Stimulated activated CD8-positive, alpha-beta memory T cell treated with anti-CD3 and anti-CD28 coated beads, Interleukin-15, amount 100 ng/mL, for 4 hours (primary cell): Measurements from ENCODE around the gene FGF4.

ENCODE experiments used
- DNase-seq, 2 donors: peaks; one replicate each; pipeline ENCODE4 v3.0.0-alpha.2; 2020; ENCODE audit warnings: low read depth in 2 of 2

The FGF4 gene

DNA sequence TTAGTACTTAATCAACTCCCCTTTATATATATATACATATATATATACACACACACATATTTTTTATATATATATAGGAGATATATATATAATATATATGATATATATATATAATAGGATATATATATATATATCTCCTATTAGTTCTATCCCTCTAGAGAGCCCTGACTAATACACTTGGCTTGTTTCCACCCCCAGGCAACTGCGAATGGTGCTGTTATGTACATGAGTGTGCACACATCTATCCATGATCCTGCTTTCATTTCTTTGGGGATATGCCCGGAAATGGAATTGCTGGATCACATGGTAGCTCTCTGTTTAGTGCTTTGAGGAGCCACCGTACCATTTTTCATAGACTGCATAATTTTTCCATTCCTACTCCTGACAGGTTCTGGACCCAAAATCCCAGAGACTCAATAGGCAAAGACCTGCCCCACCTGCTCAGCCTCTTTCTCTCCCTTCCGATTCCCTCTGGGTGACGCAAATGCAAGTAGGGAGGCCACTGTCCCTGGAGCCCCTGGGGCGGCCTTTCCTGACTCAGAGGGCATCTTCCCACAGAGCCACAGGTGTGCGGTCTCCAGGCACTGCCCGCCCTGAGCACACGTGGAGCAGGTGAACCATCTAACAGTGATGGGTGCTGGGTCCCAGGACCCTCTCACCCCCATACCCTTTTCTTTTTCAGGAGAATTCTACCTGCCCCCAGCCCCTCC lies 32.1 kb upstream of the FGF4 start:
- no peak for DNase-seq

DNA sequence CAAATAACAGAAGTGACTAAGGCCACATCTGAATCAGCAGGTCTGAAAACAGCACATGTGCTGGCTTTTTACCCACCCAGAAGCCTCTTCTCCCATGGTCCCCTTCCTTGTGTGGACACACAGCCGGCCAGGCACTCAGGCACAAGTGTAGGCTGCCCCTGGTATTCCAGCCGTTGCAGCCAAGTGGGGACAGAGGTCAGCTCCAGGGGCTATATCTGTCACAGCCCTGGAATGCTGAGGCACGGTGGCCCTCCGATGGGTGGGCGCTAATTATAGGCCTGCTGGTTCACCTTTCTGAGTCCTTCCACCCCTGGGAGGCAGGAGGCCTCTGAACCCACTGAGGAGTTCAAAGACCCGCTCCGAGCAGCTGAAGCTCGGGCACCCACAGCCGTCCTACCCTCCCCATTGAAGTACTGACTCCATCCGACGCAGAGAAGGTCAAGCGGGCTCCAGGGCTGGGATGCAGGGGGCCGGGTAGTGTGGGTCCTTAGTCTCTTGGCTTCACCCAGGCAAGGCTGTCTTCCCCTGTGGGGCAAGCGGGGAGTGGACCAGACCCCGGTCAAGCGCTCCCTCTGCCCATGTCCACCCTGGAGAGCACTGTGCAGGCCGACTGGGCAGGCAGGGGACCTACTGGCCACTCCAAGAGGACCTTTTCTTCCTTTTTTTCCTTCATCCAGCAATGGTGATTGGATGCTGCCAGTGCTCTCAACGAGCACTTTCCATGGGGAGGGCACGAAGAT lies 29.8 kb upstream of the FGF4 start:
- DNase-seq: no peak

DNA sequence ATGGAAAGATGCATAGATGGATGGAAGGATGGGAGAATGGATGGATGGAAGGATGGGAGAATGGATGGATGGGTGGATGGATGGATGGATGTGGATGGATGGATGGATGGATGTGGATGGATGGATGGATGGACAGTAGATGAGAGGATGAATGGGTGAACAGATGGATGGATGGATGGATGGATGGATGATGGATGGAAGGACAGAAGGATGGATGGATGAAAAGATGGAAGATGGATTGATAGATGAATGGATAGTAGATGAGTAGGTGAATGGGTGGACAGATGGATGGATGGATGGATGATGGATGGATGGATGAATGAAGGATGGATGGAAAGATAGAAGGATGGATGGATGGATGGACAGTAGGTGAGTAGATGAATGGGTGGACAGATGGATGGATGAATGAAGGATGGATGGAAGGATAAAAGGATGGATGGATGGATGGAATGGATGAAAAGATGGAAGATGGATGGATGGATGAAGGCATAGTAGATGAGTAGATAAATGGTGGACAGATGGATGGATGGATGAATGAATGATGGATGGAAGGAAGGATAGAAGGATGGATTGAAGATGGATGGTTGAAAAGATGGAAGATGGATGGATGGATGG lies 28.6 kb upstream of the FGF4 start:
- no peak for DNase-seq

DNA sequence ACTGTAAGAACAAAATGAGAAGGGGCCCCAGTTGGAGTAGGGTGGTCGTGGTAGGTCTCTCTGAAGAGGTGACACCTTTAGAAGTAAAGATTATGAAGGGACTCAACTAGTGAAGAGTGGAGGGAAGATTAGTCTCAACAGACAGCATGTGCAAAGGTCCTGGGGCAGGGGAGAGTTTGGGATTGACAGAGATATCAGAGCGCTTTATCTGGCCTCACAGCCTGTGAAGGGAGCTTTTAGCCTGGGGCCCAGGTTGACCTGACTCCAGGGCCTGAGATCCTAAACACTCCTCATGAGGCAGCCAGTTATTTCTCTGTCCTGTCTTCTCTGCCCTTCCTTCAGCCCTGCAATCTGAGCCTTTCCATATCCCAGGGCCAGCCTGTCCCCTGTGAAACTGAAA lies 27.9 kb upstream of the FGF4 start:
- DNase-seq: no peak

DNA sequence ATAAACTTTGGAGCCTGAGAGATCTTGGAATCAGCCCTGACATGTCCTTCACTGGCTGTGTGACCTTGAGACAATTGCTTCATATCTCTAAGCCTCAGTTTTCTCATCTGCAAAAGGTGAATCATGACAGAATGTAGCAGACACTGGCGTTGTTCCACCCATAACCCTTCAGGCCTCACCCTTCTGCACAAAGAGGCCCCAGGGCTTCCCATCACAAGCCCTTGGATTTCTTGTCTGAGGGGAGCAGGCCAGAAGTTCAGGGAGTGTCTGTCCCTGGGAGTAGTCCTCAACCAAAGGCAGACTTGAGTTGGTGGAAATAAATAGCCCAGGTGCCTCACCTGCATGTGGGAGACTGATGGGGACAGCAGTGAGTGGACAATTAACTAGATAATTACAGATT lies 27.4 kb upstream of the FGF4 start:
- DNase-seq: no peak

DNA sequence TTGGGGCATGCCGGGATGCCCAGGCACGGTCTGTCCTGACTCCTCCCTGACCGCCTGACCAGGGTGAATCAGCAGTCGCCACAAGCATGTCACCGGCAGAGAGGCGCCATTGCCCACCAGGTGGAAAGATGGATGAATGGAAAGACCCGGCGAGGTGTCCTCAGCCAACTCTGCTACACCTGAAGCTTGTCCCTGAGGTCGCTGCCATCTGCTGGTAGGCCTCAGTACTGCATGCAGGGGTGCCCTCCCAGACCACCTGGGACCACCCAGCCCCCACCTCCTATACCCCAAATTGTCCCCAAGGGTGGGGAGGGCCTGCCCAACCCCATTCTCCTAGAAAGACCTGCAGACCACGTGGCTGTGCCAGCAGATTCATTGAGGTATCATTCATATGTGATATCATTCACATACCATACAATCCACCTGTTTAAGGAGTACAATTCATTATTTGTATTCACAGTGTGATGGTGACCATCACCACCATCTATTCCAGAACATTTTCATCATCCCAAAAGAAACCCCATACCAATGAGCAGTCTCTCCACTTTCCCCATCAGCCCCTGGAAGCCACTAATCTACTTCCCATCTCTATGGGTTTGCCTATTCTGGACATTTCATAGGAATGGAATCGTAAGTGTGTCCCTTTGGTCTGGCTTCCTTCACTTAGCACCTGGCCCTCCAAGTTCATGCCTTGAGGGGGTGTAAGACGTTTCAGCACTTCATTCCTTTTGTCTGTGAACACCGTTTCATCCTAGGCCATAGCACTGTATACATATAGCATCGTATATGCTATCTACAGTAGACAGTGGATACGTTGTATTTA lies 26.6 kb upstream of the FGF4 start:
- no peak for DNase-seq

DNA sequence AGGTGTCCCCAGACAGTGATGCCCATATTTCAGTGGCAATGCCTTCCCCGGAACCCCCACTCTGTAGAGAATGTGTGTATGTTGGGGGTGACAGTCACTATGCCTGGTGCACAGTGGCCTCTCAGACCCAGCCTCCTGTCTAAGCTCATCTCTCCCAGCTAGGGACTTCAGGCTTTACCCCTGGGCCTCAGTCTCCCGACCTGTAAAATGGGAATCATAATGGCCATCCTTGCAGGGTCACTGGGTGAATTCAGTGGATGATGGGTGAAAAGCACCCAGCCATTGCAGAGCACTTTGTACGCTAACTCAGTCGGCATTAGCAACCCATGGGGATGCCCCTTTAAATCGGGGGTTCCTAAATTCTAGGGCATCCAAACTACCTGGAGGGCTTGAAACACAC lies 25.1 kb upstream of the FGF4 start:
- DNase-seq: no peak

DNA sequence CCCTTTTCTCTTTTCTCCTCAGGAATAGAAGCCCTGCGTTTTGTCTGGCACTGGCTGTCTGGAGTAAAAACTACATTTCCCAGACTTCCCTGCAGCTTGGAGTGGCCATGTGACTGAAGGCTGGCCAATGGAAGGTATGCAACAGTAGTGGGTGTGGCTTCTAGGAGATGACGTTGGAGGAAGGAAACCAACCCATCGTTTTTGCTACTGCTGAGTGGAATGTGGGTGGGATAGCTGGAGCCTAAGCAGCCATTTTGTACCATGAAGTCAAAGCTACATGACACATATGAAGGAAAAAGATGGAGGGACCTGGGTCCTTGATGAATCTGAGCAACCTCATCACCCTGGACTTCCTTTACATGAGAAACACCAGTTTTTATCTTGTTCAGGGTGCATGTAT lies 24.4 kb upstream of the FGF4 start:
- no peak for DNase-seq

DNA sequence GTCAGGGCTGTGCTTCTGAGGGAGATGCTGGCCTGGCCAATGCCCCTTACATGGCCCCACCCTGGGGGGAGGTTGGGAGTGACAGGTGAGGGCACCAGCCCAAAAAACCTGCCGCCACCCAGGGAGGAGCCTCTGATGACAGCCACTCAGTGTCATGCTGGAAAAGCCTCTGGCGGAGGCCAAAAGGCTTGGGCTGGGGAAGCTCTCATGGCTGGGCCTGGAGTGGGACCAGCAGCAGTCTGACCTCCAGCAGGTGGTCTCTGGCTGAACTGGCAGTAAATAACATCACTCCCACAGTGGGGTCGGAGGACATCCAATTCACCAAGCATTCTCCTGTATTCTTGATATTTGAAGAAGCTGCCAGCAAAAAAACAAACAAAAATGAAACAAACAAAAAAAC lies 24.0 kb upstream of the FGF4 start:
- DNase-seq: no peak

DNA sequence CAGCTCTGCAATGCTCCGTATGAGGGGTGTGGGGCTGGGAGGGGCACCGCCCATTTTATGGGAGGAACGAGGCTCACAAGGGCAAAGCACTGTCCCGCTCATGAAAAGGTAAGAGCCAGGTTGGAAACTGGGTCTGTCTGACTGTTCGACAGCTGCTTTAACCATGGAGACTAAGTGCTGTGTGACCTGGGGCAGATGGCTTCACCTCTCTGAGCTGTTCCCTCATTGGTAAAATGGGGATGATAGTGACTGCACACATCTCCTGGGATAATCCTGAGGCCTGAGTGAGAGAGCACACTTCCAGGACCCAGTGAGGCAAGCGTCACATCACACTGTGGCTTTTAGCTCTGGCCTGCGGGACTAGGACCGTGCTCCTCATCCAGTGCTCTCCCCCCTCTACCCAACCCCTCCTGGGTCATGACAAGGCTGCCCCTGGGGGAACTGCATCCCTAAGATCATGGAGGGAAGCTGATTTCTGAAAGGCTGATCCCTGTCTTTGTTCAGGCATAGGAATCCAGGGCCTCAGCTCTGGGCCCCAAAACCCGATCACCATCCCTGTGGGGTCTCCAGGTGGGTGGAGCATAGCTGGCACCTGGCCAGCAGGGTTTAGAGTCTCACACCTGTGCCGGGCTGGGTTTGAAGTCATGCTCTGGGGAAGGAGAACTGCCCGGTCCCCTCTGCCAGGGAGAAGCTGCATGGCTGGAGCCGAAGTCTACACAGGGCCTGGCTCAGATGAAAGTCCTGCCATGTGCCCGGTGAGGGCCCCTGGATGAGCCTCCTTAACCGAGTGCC lies 22.8 kb upstream of the FGF4 start:
- DNase-seq: no peak

DNA sequence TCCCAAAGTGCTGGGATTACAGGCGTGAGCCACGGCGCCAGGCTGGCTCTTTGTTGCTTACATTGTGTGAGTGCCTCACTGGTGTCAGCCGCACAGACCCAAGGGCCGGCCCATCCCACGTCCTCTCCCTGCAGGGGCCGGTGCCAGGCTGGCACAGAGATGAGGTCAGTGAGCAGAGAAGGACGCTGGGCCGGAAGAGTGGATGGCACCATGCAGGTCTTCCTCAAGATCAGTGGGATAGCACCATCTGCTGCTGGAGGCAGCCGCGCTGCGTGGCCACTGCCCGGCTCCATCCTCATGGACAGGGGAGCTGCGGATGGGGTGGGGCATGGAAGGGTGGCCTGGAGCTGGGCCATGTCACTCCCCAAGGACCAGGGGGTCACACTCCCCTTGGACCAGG lies 22.0 kb upstream of the FGF4 start:
- DNase-seq: no peak

DNA sequence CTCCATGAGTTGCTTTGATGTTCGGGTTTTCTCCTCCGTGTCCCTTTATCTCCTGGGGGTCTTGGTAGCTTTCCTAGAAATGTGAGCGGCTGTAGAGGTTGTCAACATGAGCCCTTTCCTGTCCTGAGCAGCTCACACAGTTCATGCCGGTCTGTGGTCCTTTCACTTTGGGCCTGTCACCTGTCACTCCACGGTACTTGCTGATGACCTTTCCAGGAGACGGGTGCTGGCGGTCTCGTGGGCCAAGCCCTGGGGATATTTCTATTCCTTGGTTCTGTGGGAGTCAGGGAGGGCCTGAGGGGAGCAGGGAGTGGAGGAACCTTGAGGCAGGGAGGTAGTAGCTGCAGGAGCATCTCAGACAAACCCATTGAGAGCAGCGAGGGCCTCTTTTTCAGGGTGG lies 20.9 kb upstream of the FGF4 start:
- no peak for DNase-seq

DNA sequence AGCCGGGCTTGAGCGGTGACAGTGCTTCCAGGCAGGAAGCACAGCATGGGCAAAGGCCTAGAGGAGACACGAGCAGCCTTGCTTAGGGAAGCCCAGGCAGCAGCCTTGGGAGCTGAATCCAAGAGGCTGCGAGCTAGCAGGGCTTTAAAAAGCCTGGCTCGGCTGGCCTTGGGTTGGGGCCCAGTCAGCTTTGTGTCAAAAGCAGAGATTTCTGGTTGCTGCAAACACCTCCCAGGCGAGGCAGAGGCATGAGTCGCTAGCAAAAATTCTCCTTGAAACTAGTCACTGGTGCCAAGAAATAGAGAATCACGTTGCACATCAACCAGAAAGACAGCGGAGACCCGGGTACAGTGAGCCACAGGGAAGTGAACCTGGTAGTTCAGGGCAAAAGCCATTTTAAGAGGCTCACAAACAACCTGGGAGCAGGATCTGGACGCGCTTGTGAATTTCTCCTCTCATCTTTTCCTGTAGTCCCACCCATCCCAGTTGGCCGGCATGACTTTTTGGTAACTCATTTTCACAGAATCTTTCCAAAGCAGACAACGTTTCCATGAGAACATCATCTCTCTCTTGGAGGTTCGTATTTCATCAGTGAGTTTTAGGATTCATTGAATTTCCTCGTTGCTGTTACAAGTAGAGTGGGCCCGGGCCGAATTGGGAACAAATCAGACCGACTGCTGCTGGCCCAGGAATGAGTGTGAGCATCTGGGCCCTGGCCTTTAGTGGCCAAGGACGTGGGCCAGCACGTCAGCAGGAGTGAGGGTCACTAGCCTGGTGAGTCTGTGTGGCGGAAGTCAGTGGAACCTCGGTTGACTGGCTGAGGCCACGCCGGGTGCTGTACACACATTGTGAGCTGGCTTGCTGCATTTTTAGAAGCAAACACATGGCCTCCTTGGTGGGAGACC lies 16.4 kb upstream of the FGF4 start:
- DNase-seq: no peak

DNA sequence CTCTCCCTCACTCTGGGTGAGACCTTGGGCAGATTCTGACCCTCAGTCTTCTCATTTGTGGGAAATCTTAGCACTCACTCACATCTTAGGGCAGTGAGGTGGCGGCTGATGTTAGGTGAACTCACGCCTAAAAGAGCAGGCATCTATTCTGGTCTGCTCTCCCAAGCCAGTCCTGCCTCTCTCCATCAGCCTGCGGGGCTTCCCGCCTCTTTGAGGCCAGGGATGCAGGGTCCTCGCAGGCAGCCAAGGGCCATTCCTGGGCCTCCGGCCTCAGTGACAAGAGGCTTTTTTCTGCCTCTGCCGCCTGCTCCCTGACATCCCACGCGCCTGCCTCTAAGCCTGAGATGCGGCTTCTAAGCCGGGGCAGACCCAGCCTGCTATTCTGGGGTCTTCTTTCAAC lies 13.8 kb upstream of the FGF4 start:
- no peak for DNase-seq

DNA sequence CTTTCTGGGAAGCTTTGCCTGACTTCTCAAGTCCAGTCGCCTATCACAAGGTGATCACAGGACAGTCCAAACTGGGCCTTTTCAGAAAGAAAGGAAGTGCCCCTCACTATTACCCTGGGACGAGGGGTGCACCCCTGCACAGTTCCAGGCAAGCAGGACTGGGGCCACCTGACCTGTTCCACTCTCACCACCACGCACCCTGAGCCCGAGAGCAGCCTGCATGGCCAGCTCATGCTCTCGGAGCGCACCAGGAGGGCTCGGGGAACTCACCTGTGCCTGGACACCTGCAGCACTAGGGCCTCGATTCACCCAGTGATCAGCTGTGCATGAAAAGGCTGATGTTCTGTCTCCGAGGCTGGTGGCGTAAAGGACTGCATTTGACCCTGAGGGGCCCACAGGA lies 12.8 kb upstream of the FGF4 start:
- no peak for DNase-seq

DNA sequence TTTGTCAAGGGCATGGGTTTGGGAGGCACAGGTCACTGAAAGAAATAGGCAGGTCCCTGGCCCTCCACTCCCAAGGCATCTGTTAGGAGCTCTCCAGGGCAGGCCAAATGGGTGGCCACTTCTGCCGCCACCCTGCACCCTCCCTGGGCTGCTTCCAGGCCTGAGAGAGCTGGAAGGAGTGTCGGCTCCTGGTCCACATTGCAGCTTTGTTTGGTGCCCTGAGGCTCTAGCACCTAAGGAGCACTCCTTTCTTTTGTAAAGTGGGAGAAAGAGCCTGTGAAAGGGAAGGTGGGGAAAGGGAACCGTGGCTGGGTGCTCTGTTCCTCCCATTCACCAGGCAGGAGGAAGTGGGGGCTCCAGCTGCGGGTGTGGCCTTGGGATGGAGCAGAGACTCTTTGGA lies 12.3 kb upstream of the FGF4 start:
- DNase-seq: no peak

DNA sequence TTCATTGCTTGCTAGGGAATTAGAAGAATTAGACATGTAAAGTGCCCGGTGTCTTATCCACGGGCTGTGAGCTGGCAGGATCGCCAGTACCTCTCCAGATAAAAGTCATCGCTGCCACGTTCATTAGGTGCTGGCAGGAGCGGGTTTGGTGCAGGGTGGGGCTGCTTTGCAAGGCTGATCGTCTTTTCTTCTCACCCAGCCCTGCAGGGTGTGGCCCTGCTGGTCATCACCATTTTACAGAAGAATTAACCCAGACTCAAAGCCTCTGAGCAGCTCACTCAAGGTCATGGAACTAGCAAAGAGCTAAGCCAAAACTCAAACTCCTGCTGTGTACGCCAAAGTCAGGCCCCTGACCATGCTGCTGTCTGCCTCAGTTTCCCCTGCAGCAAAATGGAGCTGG lies 6.1 kb upstream of the FGF4 start:
- DNase-seq: no peak

DNA sequence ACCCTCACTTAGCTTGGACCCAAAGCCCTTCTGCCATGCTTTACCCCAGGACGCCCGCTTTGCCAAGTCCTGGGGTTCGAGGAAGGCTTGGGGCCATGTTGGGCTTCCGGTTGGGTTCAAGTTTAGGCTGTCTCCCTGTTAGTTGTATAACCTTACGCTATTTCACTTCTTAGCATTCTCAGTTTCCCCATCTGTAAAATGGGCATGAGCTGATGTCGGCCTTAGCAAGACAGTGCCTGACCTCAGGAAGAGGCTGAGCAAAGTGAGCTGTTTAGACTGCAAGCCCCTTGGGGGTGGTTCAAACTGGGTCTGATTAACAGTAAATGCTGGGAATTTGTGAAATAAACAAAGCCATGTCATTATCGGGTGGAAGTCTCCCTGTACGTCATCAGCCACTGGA lies 3.2 kb upstream of the FGF4 start:
- no peak for DNase-seq

DNA sequence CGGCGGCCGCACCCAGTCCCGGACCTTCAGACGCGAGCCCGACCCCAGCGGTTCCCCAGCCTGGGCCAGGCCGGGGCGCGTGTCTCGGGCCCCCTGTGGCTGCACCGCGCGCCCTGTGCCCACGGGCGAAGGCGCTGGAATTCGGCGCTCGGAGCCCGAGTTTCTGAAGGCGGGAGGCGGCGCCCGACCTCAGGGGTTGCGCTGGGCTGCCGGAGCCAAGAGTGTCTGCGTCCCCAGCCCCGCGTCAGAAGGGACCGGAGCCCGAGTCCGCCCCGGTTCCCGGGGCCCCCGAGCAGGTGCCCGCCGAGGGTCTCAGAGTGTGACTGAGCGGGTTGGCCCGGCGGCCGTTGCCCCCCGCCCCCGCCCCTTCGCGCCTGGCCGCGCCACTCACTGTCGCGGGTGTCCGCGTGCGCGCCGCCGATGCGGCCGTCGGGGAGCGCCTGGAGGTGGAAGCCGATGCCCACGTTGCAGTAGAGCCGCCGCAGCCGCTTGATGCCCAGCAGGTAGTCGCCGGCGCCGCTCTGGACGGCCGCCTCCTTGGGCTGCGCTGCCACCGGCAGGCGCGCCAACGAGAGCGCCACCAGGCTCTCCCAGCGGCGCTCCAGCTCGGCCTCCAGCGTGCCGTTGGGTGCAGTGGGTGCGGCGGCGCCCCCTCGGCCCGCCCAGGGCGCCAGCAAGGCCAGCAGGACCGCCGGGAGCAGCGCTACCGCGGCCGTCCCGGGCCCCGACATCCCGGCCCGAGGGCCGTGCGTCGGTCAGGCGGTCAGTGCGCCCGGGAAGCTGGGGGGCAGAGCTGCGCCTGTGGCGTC lies 583 bp downstream of the FGF4 start:
- DNase-seq: no peak
